Right hindlimb (tissue), 1 donor: ENCODE data around the gene CACNG3.
"Not testable (repeated sequence)": the region's sequence is repeated elsewhere in the genome, so short reads cannot be mapped to it uniquely, and the experiment has no call there.

Source experiments
- DNase-seq: peaks from one replicate; pipeline ENCODE4 v3.0.0-alpha.2; 2018

CACNG3 gene

GRCh38 chr16:24255456-24256371 lies at the start of gene CACNG3:
Gene CACNG3 (plus strand): TSS chr16:24256335. CDS start chr16:24256755, 420 bp downstream.
- peak; percentile 69 for DNase-seq

GRCh38 chr16:24206926-24207325 lies 49.2 kb upstream of the CACNG3 start:
- no peak for DNase-seq

- no peak for DNase-seq
These were observed 47.4 kb upstream of the CACNG3 start for GRCh38 chr16:24208710-24209109.

GRCh38 chr16:24214992-24215391 lies 41.1 kb upstream of the CACNG3 start:
- no peak for DNase-seq

GRCh38 chr16:24216961-24217360 lies 39.2 kb upstream of the CACNG3 start:
- no peak for DNase-seq

- no peak for DNase-seq
These were observed 38.7 kb upstream of the CACNG3 start for GRCh38 chr16:24217461-24217860.

GRCh38 chr16:24218299-24218698 lies 37.8 kb upstream of the CACNG3 start:
- no peak for DNase-seq

GRCh38 chr16:24221219-24221618 lies 34.9 kb upstream of the CACNG3 start:
- DNase-seq = no peak

- DNase-seq = no peak
These were observed 27.6 kb upstream of the CACNG3 start for GRCh38 chr16:24228514-24228913.

GRCh38 chr16:24232936-24233335 lies 23.2 kb upstream of the CACNG3 start:
- DNase-seq = no peak

- DNase-seq = no peak
These were observed 21.4 kb upstream of the CACNG3 start for GRCh38 chr16:24234737-24235136.

- no peak for DNase-seq
These were observed 20.3 kb upstream of the CACNG3 start for GRCh38 chr16:24235806-24236205.

GRCh38 chr16:24238846-24239245 lies 17.3 kb upstream of the CACNG3 start:
- DNase-seq = not testable (repeated sequence)

- DNase-seq = no peak
These were observed 9.1 kb upstream of the CACNG3 start for GRCh38 chr16:24246911-24247607.

- DNase-seq = no peak
These were observed 2.9 kb upstream of the CACNG3 start for GRCh38 chr16:24253192-24253591.

GRCh38 chr16:24257958-24258357 lies 1.8 kb downstream of the CACNG3 start:
- DNase-seq = no peak

- DNase-seq = no peak
These were observed 2.7 kb downstream of the CACNG3 start for GRCh38 chr16:24258791-24259190.

GRCh38 chr16:24262816-24263215 lies 6.7 kb downstream of the CACNG3 start:
- DNase-seq = no peak

- DNase-seq = no peak
These were observed 14.7 kb downstream of the CACNG3 start for GRCh38 chr16:24270721-24271442.

- no peak for DNase-seq
These were observed 16.2 kb downstream of the CACNG3 start for GRCh38 chr16:24272379-24272778.

GRCh38 chr16:24273508-24274182 lies 17.5 kb downstream of the CACNG3 start:
- DNase-seq = no peak

- DNase-seq = no peak
These were observed 19.3 kb downstream of the CACNG3 start for GRCh38 chr16:24275413-24275812.
